IPS-18a (cell line): ENCODE results near the gene MAML2.

Source experiments
- H3K27ac ChIP-seq: one replicate; pipeline ENCODE4 v1.5.1; 2013; ENCODE audit warnings: low read length
- H3K27me3 ChIP-seq: one replicate; pipeline ENCODE4 v1.6.1; 2013; ENCODE audit warnings: mild to moderate bottlenecking, low read length; ENCODE audit not compliant: control insufficient read depth, insufficient read depth
- H3K36me3 ChIP-seq: one replicate; pipeline ENCODE4 v1.6.1; 2013; ENCODE audit warnings: low read depth, low read length; ENCODE audit not compliant: control insufficient read depth
- H3K4me1 ChIP-seq: one replicate; pipeline ENCODE4 v1.6.1; 2013; ENCODE audit warnings: low read depth, low read length; ENCODE audit not compliant: control insufficient read depth
- H3K4me3 ChIP-seq: one replicate; pipeline ENCODE4 v1.5.1; 2013; ENCODE audit warnings: low read length
- H3K9ac ChIP-seq: one replicate; pipeline ENCODE4 v1.6.1; 2013; ENCODE audit warnings: mild to moderate bottlenecking, low read length, moderate library complexity
- H3K9me3 ChIP-seq: one replicate; pipeline ENCODE4 v1.6.1; 2013; ENCODE audit warnings: low read depth, low read length; ENCODE audit not compliant: control insufficient read depth

Gene MAML2

DNA sequence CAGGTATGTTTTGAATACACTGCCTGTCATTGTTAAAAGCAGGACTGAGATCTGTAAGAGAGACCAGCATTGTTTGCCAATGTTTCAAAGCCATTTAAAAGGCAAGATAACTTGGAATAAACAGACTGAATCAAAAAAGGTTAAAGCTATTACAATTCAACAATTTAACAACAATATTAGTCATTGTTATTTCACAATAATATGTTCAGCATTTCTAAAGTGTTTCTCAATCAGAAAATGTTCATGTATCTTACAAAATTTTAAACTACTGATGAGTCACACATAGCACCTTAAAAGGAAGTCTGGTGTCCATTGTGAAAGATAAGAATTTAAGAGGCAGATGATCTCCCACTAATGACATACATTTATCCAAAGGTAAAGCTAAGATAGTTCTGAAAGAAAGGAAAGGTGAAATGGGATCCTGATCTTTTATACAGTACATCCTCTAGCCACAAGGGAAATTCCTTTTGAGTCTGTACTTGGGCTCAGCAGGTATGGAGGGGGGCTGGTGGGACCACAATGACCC is 79.7 kb downstream of the MAML2 start:
- Histone ChIP-seq H3K9ac (no peak overlapping the region), H3K9me3 (no peaks in the 10 kb centered on the region), H3K4me1 (peaks cover 17% of the 10 kb centered on the region), H3K27ac (no peak overlapping the region), H3K36me3 (no peaks in the 10 kb centered on the region), H3K27me3 (no peaks in the 10 kb centered on the region), H3K4me3 (no peak overlapping the region)

DNA sequence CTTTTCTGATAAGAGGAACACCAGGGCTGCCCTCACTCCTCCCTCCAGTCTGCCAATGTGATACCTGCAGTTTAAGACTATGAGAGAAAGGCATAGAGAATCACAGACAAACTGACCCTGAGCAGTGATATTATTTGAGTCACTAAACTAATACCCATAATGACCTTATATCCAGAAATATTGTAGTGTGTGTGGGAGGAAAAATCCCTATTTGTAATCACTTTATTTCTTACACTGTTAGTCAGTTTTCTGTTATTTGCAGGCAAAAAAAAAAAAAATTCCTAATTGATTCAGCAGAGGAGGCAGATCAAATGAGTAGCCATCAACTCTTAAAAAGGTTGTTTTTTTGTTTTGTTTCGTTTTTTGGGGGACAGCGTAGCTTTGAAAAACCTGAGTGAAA is 82.5 kb downstream of the MAML2 start:
- Histone ChIP-seq H3K36me3 (no peaks in the 10 kb centered on the region), H3K9me3 (no peaks in the 10 kb centered on the region), H3K9ac (no peak overlapping the region), H3K4me1 (peaks cover 7% of the 10 kb centered on the region), H3K27ac (no peak overlapping the region), H3K27me3 (no peaks in the 10 kb centered on the region), H3K4me3 (no peak overlapping the region)

DNA sequence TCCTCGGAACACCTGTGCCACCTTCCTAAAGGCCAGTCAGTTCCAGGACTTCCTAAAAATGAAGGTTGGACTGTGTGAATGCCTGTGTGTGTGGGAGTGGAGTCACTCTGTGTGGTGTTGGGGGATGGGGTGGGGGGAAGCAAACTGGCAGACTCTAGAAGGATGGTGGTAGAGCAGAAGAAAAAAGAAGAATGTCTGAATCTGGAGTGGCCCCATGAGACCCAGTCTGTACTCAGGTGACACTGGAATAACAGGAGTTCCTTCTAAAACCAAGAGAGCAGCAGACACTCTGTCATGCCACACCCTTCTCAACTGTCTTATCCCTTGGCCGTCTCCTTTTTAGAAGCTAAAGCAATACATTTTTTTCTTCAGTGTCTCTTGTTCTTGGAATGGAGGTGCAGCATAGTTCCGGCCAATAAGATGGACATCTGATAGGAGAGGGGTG is 82.9 kb downstream of the MAML2 start:
- peaks cover 7% of the 10 kb centered on the region for H3K4me1 ChIP-seq
- no peak overlapping the region for H3K4me3 ChIP-seq
- no peak overlapping the region for H3K9ac ChIP-seq
- H3K27me3 ChIP-seq, result no peaks in the 10 kb centered on the region
- no peaks in the 10 kb centered on the region for H3K9me3 ChIP-seq
- no peak overlapping the region for H3K27ac ChIP-seq
- H3K36me3 ChIP-seq, result no peaks in the 10 kb centered on the region

DNA sequence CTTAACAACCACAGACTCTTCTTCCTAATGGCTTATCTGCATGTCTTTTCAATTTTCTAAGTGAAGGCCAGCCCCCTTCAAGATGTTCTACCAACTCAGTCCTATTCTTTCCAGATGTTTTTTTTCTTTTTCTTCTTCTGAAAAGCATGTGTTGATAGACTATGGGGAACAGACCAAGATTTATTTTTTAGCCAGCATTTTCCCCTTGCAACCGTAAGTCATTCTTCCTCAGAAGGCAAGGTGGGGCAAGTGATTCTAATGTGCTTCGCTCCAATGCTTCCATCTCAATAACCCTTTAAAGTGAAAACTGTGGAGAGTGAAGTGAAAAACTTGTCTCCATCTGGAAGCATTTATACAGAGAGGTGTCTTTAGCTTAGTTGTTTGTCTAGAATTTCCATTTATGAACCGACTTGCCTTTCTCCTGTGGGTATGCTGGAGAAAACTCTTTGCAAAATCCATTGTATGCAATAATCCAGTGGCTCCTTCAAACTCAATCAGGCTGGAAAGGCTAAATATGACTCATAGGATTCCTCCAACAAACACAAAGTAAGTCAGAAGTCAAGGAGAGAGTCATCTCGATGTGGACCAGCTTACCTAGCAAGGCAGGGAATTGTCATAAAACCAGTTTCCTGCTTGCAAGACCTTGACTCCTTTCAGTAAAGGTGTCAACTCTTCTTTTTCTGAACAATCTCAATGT is 83.7 kb downstream of the MAML2 start:
- Histone ChIP-seq H3K36me3 (no peaks in the 10 kb centered on the region), H3K27ac (no peak overlapping the region), H3K27me3 (no peaks in the 10 kb centered on the region), H3K9ac (no peak overlapping the region), H3K4me1 (peaks cover 9% of the 10 kb centered on the region), H3K4me3 (no peak overlapping the region), H3K9me3 (no peaks in the 10 kb centered on the region)

DNA sequence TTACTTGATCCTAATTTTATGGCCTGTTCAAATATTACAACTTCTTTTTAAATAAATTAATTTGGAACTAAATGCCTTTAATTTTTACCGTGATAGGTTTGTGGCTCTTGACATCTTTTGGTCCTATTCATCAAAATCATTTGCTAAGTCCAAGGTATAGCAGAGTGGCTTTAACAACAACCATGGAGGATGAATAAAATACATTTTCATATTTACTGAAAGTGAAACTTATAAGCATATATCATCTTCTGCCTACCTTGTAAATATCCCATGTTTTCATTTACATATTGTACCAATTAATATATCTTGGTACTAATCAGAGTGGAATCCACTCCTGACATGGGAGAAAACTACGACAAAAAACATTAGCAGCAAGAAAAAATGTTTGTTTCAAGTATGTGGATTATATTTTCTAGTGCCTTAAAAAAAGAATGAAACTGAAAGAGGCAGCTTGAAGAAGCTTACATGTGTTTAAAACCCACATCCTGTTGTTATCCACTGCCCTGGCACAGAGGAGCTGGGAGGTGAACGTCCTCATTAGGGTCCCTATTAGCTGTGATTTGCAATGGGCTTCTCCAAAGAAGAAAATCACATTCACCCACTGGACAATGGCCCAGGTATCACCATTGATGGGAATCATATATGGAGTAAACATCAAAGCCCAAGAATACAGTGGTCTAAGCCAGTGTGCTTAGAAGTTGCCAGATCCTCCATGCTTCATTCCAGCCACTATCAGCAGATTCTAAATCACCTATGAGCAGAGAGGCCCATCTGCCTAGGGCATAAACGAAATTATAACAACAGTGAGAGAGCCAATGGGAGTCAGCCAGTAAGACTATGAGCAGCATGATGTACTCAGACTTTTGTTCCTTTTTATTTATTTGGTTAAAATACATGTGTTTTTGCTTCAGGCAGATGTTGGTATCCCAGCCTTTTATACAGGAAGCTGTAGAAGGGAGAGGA is 84.7 kb downstream of the MAML2 start:
- no peak overlapping the region for H3K4me3 ChIP-seq
- no peaks in the 10 kb centered on the region for H3K36me3 ChIP-seq
- H3K27ac ChIP-seq, result no peak overlapping the region
- H3K9ac ChIP-seq, result no peak overlapping the region
- H3K9me3 ChIP-seq, result no peaks in the 10 kb centered on the region
- no peaks in the 10 kb centered on the region for H3K27me3 ChIP-seq
- peaks cover 14% of the 10 kb centered on the region for H3K4me1 ChIP-seq

DNA sequence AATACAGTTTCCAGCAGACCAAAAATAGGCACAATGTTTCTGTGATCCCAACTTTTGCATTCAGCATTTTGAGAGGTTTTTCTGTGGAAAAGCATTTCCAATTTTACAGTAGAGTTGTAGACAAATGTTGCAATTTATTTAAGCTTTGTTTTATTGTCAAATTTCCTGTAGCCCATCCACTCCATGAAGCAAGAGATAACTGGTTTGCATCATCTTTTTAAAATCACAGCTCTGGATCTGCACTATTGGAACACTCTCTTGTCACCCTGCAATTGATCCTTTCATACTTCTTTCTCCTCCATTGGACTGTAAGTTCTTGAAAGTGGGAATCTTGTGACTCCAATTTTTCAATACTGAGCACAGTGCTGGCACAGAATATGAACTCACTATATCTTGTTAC is 86.0 kb downstream of the MAML2 start:
- Histone ChIP-seq H3K9ac (no peak overlapping the region), H3K36me3 (no peaks in the 10 kb centered on the region), H3K27me3 (no peaks in the 10 kb centered on the region), H3K4me1 (peaks cover 18% of the 10 kb centered on the region), H3K4me3 (no peak overlapping the region), H3K9me3 (no peaks in the 10 kb centered on the region), H3K27ac (no peak overlapping the region)

DNA sequence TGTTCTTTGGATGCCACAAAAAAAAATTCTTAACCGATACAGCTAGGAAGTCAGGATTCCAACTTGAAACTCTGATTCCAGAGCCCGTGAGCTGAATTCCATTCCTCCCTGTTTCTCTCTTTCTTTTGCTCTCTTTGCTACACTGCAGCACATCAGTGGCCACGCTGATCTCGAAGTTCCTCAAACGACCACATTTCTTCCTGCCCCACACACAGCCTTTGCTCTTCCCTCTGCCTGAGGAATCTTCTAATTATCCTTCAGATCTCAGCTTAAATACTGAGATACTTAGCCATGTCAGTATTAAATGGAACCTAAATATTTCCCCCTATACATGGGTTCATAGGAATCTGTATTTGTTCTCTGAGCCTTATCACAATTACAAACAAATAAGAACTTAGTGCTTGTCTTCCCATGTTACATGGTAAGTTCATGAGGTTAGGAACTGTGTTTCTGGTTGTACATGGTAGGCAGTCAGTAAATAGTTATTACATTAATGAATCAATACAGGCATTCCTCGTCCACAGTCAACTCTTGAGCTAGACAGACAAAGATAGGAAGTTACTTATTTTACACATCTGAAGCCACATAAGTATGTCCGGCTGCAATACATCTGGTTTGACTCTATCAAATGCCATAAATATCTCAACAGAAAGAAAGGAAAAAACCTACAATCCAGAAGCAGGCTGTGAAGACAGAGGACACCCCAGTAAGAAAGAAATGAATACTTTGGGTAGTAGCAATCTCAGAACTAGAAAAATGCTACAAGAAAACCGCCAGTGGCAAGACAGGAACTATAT is 86.6 kb downstream of the MAML2 start:
- Histone ChIP-seq H3K36me3 (no peaks in the 10 kb centered on the region), H3K4me1 (peaks cover 18% of the 10 kb centered on the region), H3K27me3 (no peaks in the 10 kb centered on the region), H3K9ac (no peak overlapping the region), H3K9me3 (no peaks in the 10 kb centered on the region), H3K4me3 (no peak overlapping the region), H3K27ac (no peak overlapping the region)

DNA sequence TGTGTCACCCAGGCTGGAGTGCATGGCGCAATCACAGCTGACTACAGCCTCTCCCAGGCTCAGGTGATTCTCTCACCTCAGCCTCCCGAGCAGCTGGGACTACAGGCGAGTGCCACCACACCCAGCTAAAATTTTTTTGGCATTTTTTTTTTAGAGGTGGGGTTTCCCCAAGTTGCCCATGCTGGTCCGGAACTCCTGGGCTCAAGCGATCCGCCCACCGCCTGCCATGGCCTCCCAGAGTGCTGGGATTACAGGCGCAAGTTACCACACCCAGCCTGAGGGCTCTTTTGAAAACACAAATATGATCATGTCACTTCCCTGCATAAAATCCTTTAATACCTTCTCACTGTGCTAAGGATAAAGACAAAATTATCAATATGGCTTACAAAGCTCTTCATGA is 88.1 kb downstream of the MAML2 start:
- no peaks in the 10 kb centered on the region for H3K9me3 ChIP-seq
- no peak overlapping the region for H3K27ac ChIP-seq
- no peaks in the 10 kb centered on the region for H3K36me3 ChIP-seq
- H3K4me3 ChIP-seq, result no peak overlapping the region
- H3K9ac ChIP-seq, result no peak overlapping the region
- peaks cover 18% of the 10 kb centered on the region for H3K4me1 ChIP-seq
- H3K27me3 ChIP-seq, result no peaks in the 10 kb centered on the region

DNA sequence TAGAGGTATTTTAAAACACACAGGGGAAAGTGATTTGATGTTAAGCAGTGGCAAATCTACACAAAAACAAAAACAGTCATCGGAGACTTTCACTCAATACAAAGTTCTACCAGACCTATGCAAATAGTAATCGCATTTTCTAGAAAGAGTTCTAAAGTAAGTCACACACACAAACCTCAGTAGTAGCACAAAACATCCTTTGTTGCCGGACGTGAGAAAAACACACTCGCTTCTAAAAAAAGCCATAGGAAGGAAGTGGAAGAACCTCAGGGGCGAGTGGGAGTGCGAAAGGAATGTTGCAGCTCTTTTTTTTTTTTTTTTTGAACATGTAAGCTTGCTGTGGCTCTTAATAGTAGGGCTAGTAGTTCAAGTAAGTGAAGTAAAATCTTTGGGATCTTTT is 88.9 kb downstream of the MAML2 start:
- no peaks in the 10 kb centered on the region for H3K9me3 ChIP-seq
- H3K4me1 ChIP-seq, result peaks cover 18% of the 10 kb centered on the region
- no peak overlapping the region for H3K4me3 ChIP-seq
- H3K27ac ChIP-seq, result no peak overlapping the region
- no peak overlapping the region for H3K9ac ChIP-seq
- H3K36me3 ChIP-seq, result no peaks in the 10 kb centered on the region
- no peaks in the 10 kb centered on the region for H3K27me3 ChIP-seq

DNA sequence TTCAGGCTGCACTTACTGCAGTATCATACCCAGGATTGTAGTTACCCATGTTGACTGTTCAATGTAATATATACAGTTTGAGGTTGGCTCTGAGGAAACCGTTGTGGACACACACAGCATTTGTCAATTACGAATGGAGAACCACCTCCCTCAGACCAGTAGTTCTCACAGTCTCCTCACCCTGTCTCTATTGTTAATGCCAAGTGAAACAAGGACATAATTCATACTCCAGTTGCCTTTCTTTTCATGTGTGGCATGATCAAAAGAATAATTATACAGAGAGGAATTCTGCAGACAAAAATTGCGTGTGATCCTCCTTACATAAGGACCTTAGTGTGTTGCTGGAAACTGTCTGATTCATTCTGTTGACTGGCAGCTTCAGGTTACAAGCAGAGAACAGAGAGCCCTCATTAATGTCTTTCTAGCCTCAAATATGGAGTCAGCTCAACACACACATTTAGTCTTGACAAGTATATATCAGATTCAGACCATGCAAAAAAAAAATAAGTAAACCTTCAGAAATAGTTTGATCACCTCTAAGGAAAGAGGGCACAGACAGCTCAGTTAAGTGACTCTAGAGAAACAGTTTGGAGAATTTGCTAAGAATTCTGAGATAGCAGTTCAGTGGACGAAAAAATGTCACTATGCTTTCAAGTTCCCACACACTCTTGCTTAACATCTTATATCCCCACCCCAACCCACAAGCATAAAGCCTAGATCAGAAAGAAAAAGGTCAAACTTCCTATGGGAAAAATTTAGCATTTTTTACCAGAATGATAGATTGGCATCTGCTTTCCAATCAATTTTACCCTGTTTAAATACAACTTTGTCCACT is 96.1 kb downstream of the MAML2 start:
- no peak overlapping the region for H3K27ac ChIP-seq
- no peak overlapping the region for H3K4me3 ChIP-seq
- no peaks in the 10 kb centered on the region for H3K36me3 ChIP-seq
- H3K27me3 ChIP-seq, result no peaks in the 10 kb centered on the region
- H3K9ac ChIP-seq, result no peak overlapping the region
- no peaks in the 10 kb centered on the region for H3K9me3 ChIP-seq
- peaks cover 12% of the 10 kb centered on the region for H3K4me1 ChIP-seq
